NT2/D1 (cell line): ENCODE data around the gene TNFRSF1B.

Source experiments
- SUZ12 ChIP-seq: IDR thresholded peaks from 2 replicates; pipeline ENCODE4 v1.6.1; 2011; ENCODE audit not compliant: insufficient read length, insufficient read depth; ENCODE audit errors: extremely low read depth
- ZNF274 ChIP-seq: IDR thresholded peaks from 2 replicates; pipeline ENCODE4 v1.6.1; 2011; ENCODE audit warnings: mild to moderate bottlenecking, low read depth, low read length

- TF ChIP-seq SUZ12 (no peak), ZNF274 (no peak)
These were observed 11.5 kb upstream of the TNFRSF1B start for GRCh38 chr1:12155328-12155727.
